Esophagus muscularis mucosa (tissue), 3 donors: ENCODE results near the gene FGF14.

Source experiments
- POLR2A ChIP-seq: fragments of 450-650 bp; IDR thresholded peaks from one replicate; pipeline ENCODE4 v1.6.1; 2017; ENCODE audit warnings: antibody characterized with exemption, moderate library complexity, mild to moderate bottlenecking, low read depth
- POLR2AphosphoS5 ChIP-seq, 2 donors: sonication (generic); formaldehyde crosslinking; IDR thresholded peaks; one replicate each; pipeline ENCODE4 v1.6.1; 2017; ENCODE audit warnings: antibody characterized with exemption in 2 of 2
- TF ChIP-seq, protein P1 (sequence below), 3 experiments: fragments of 200-600 bp in 2 of 3; fragments of 450-650 bp in 1 of 3; sonication (generic) in 2 of 3; IDR thresholded peaks; one replicate each; pipeline ENCODE4 v1.5.1; 2017 to 2019; ENCODE audit warnings: antibody characterized with exemption in 3 of 3, mild to moderate bottlenecking in 2 of 3, moderate library complexity in 1 of 3

DNA sequence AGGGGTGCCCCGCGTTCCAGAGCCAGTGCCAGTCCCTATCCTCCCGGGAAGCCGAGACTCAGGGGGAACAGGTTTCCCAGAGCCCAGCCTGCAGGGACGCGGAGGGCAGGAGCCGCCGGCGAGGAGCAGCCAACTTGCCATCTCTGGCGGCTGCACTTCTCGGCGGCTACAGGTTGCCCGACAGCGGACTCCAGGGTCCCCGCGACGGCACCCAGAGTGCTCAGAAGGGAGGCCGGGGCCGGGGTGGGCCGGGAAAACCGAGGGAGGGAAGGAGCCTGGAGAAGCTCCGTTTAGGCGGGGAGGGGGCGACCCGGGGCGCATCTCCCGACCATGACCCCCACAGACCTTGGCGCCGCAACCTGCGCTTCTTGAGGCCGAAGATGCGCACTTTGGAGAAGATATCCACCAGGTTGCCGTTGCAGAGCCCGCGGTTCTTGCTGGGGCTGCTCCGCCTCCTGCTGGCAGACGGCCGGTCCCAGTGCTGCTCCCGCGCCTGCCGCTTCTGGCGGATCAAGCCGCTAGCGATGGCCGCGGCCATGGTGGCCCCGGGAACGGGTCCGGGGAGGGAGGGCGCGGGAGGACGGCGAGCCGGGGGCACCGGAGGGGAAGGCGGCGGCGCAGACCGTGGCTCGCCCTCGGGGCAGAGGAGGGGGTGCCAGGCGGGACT is 485.6 kb downstream of the FGF14 start:
- TF ChIP-seq, protein P1, sequence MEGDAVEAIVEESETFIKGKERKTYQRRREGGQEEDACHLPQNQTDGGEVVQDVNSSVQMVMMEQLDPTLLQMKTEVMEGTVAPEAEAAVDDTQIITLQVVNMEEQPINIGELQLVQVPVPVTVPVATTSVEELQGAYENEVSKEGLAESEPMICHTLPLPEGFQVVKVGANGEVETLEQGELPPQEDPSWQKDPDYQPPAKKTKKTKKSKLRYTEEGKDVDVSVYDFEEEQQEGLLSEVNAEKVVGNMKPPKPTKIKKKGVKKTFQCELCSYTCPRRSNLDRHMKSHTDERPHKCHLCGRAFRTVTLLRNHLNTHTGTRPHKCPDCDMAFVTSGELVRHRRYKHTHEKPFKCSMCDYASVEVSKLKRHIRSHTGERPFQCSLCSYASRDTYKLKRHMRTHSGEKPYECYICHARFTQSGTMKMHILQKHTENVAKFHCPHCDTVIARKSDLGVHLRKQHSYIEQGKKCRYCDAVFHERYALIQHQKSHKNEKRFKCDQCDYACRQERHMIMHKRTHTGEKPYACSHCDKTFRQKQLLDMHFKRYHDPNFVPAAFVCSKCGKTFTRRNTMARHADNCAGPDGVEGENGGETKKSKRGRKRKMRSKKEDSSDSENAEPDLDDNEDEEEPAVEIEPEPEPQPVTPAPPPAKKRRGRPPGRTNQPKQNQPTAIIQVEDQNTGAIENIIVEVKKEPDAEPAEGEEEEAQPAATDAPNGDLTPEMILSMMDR (IDR thresholded peaks at IDR 0.05), result peak in 1 of 3 experiments; percentile 13
- TF ChIP-seq POLR2AphosphoS5 (IDR thresholded peaks at IDR 0.05), result no peak
- TF ChIP-seq POLR2A, result no peak
